WTC11 (cell line): Measurements from ENCODE around the gene THYN1. TPM values are rescaled to one million over a fixed set of nuclear protein-coding genes. Genes with fewer than 3 reads are reported as not detected.

Experiments used
- ATAC-seq: fragments of 200-7000 bp; cut with Tn5 transposase; 2 replicates; pipeline ENCODE4 v1.10.0; 2021; ENCODE audit warnings: mild to moderate bottlenecking, moderate library complexity
- CTCF ChIA-PET: fragments of 300-600 bp; sonication (Branson Sonifier 250); formaldehyde crosslinking; loops from one replicate; lab custom pipeline; 2021; ENCODE audit warnings: antibody characterized with exemption; lab: Charles Lee
- POLR2A ChIA-PET: fragments of 350-600 bp; sonication (Branson Sonifier 250); formaldehyde crosslinking; loops from one replicate; lab custom pipeline; 2021; ENCODE audit warnings: antibody characterized with exemption; lab: Charles Lee
- DNase-seq: peaks from one replicate; pipeline ENCODE4 v3.0.0; 2021; ENCODE audit warnings: low spot score
- H3K27ac Mint-ChIP-seq: 2 replicates; pipeline ENCODE4 v1.8.0; 2021; ENCODE audit warnings: mixed read lengths
- H3K27me3 Mint-ChIP-seq: 2 replicates; pipeline ENCODE4 v1.8.0; 2021; ENCODE audit warnings: low read depth, mild to moderate bottlenecking, moderate library complexity, mixed read lengths
- H3K36me3 Mint-ChIP-seq: 2 replicates; pipeline ENCODE4 v1.8.0; 2021; ENCODE audit warnings: mixed read lengths
- H3K4me1 Mint-ChIP-seq: 2 replicates; pipeline ENCODE4 v1.8.0; 2022; ENCODE audit warnings: mixed read lengths
- H3K4me3 Mint-ChIP-seq: 2 replicates; pipeline ENCODE4 v1.8.0; 2021; ENCODE audit warnings: mild to moderate bottlenecking, moderate library complexity, mixed read lengths
- H3K9me3 Mint-ChIP-seq: 2 replicates; pipeline ENCODE4 v1.8.0; 2021; ENCODE audit warnings: mixed read lengths
- CBFB ChIP-seq: sonication (generic); formaldehyde crosslinking; IDR thresholded peaks from 2 replicates; pipeline ENCODE4 v1.8.1; 2022; ENCODE audit warnings: mild to moderate bottlenecking, low read depth, missing genetic modification reagents
- FOXJ3 ChIP-seq: sonication (generic); formaldehyde crosslinking; IDR thresholded peaks from 2 replicates; pipeline ENCODE4 v1.9.0; 2021; ENCODE audit warnings: missing genetic modification reagents, mild to moderate bottlenecking, borderline replicate concordance
- JUN ChIP-seq: sonication (generic); formaldehyde crosslinking; IDR thresholded peaks from 2 replicates; pipeline ENCODE4 v1.8.0; 2023; ENCODE audit warnings: mild to moderate bottlenecking, missing genetic modification reagents
- OVOL2 ChIP-seq: fragments of 250-450 bp; sonication (Bioruptor Pico); IDR thresholded peaks from 2 replicates; pipeline ENCODE4 v1.9.0; 2021; ENCODE audit warnings: mild to moderate bottlenecking, borderline replicate concordance
- PRRX2 ChIP-seq: fragments of 250-450 bp; sonication (Bioruptor Pico); IDR thresholded peaks from 2 replicates; pipeline ENCODE4 v1.8.0; 2021; ENCODE audit warnings: mild to moderate bottlenecking
- SP1 ChIP-seq: sonication (generic); formaldehyde crosslinking; conservative IDR thresholded peaks from 2 replicates; pipeline ENCODE4 v1.8.1; 2022; ENCODE audit warnings: missing genetic modification reagents
- ZNF138 ChIP-seq: sonication (generic); formaldehyde crosslinking; conservative IDR thresholded peaks from 2 replicates; pipeline ENCODE4 v1.8.1; 2022; ENCODE audit warnings: mild to moderate bottlenecking, moderate library complexity, missing genetic modification reagents
- ZNF219 ChIP-seq: sonication (generic); formaldehyde crosslinking; IDR thresholded peaks from 2 replicates; pipeline ENCODE4 v1.8.0; 2023; ENCODE audit warnings: missing genetic modification reagents, mild to moderate bottlenecking, borderline replicate concordance
- ZNF396 ChIP-seq: fragments of 250-450 bp; sonication (Bioruptor Pico); IDR thresholded peaks from 2 replicates; pipeline ENCODE4 v1.8.0; 2021; ENCODE audit warnings: mild to moderate bottlenecking, moderate library complexity, borderline replicate concordance
- total RNA-seq: library from RNA; stranded (reverse); gene quantifications from 3 replicates; pipeline ENCODE4 v1.2.3, GENCODE V29; 2021
- TF ChIP-seq, protein P1 (sequence below): sonication (generic); formaldehyde crosslinking; IDR thresholded peaks from 2 replicates; pipeline ENCODE4 v1.8.0; 2022; ENCODE audit warnings: mild to moderate bottlenecking, missing genetic modification reagents
- TF ChIP-seq, protein P2 (sequence below): fragments of 200-600 bp; IDR thresholded peaks from 2 replicates; pipeline ENCODE4 v1.8.0; 2022; ENCODE audit warnings: antibody characterized with exemption
- TF ChIP-seq, protein P3 (sequence below): sonication (generic); formaldehyde crosslinking; conservative IDR thresholded peaks from 2 replicates; pipeline ENCODE4 v1.8.1; 2022; ENCODE audit warnings: mild to moderate bottlenecking, missing genetic modification reagents
- TF ChIP-seq, protein P4 (sequence below): fragments of 250-450 bp; sonication (Bioruptor Pico); IDR thresholded peaks from 2 replicates; pipeline ENCODE4 v1.9.0; 2021; ENCODE audit warnings: mild to moderate bottlenecking, borderline replicate concordance
- TF ChIP-seq, protein P5 (sequence below): fragments of 250-450 bp; sonication (Bioruptor Pico); IDR thresholded peaks from 2 replicates; pipeline ENCODE4 v1.9.0; 2021; ENCODE audit warnings: moderate library complexity, mild to moderate bottlenecking, inconsistent platforms, borderline replicate concordance
- TF ChIP-seq, protein P6 (sequence below): sonication (generic); formaldehyde crosslinking; IDR thresholded peaks from 2 replicates; pipeline ENCODE4 v1.8.1; 2022; ENCODE audit warnings: low read depth, mild to moderate bottlenecking, moderate library complexity, missing genetic modification reagents, borderline replicate concordance
- TF ChIP-seq, protein P7 (sequence below): fragments of 250-450 bp; sonication (Bioruptor Pico); IDR thresholded peaks from 2 replicates; pipeline ENCODE4 v1.9.0; 2021; ENCODE audit warnings: mild to moderate bottlenecking

The THYN1 gene
- total RNA-seq, 1 experiment from 2014 or later: 80.2 TPM

DNA sequence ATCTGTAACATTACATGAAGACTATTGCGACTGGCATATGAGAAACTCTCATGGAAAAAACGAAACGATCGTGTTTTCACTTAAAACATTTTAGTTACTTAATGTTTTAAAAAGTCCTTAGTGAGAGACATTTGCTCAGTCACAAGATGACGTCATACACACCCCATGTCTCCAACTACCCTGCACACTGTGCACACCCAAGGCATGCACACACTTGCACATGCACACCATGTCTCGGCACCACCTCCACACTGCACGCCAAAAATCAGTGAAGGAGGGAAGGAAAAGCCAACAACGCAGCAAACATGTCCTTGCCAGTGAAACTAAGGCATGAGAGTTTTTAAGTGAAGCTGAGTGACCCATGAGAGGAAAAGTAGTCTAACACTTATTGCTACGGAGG, 47.4 kb downstream of the THYN1 start (continued):
- no peak for TF ChIP-seq OVOL2

DNA sequence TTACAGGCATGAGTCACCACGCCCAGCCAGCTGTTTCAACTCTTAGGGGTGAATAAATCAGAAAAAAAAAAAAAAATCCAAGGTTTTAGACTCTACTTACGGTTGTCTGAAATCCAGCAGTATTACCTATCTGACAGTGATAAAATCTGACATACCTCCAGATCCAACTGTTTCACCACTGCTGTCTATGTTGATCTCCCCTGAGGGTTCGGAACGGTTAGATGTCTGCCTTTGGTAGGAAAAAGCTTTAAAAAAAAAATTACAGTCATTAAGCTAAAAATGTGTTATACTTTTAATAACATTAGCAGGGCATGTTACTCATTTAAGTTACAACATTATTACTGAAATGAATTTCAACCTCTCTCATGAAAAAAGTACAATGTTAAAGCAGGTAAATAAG, 50.5 kb downstream of the THYN1 start:
- peaks cover 8% of the 10 kb centered on the region for H3K4me1 Mint-ChIP-seq
- DNase-seq (no peak), ATAC-seq (no peak)
- H3K36me3 Mint-ChIP-seq: peaks cover 79% of the 10 kb centered on the region
- H3K9me3 Mint-ChIP-seq: no peaks in the 10 kb centered on the region
- POLR2A ChIA-PET: no interaction called here
- H3K4me3 Mint-ChIP-seq: no peak overlapping the region
- CTCF ChIA-PET: no interaction called here
- no peaks in the 10 kb centered on the region for H3K27me3 Mint-ChIP-seq
- TF ChIP-seq ZNF396 (CRISPR knock-in tag) (no peak), PRRX2 (CRISPR knock-in tag) (no peak), SP1 (CRISPR knock-in tag) (no peak), ZNF219 (CRISPR knock-in tag) (no peak), ZNF138 (CRISPR knock-in tag) (no peak), CBFB (CRISPR knock-in tag) (no peak), FOXJ3 (no peak), JUN (CRISPR knock-in tag) (no peak)
- TF ChIP-seq, protein P1, sequence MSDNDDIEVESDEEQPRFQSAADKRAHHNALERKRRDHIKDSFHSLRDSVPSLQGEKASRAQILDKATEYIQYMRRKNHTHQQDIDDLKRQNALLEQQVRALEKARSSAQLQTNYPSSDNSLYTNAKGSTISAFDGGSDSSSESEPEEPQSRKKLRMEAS: no peak
- TF ChIP-seq, protein P2, sequence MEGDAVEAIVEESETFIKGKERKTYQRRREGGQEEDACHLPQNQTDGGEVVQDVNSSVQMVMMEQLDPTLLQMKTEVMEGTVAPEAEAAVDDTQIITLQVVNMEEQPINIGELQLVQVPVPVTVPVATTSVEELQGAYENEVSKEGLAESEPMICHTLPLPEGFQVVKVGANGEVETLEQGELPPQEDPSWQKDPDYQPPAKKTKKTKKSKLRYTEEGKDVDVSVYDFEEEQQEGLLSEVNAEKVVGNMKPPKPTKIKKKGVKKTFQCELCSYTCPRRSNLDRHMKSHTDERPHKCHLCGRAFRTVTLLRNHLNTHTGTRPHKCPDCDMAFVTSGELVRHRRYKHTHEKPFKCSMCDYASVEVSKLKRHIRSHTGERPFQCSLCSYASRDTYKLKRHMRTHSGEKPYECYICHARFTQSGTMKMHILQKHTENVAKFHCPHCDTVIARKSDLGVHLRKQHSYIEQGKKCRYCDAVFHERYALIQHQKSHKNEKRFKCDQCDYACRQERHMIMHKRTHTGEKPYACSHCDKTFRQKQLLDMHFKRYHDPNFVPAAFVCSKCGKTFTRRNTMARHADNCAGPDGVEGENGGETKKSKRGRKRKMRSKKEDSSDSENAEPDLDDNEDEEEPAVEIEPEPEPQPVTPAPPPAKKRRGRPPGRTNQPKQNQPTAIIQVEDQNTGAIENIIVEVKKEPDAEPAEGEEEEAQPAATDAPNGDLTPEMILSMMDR: no peak
- TF ChIP-seq, protein P3, sequence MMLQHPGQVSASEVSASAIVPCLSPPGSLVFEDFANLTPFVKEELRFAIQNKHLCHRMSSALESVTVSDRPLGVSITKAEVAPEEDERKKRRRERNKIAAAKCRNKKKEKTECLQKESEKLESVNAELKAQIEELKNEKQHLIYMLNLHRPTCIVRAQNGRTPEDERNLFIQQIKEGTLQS (CRISPR knock-in tag): no peak
- TF ChIP-seq, protein P4, sequence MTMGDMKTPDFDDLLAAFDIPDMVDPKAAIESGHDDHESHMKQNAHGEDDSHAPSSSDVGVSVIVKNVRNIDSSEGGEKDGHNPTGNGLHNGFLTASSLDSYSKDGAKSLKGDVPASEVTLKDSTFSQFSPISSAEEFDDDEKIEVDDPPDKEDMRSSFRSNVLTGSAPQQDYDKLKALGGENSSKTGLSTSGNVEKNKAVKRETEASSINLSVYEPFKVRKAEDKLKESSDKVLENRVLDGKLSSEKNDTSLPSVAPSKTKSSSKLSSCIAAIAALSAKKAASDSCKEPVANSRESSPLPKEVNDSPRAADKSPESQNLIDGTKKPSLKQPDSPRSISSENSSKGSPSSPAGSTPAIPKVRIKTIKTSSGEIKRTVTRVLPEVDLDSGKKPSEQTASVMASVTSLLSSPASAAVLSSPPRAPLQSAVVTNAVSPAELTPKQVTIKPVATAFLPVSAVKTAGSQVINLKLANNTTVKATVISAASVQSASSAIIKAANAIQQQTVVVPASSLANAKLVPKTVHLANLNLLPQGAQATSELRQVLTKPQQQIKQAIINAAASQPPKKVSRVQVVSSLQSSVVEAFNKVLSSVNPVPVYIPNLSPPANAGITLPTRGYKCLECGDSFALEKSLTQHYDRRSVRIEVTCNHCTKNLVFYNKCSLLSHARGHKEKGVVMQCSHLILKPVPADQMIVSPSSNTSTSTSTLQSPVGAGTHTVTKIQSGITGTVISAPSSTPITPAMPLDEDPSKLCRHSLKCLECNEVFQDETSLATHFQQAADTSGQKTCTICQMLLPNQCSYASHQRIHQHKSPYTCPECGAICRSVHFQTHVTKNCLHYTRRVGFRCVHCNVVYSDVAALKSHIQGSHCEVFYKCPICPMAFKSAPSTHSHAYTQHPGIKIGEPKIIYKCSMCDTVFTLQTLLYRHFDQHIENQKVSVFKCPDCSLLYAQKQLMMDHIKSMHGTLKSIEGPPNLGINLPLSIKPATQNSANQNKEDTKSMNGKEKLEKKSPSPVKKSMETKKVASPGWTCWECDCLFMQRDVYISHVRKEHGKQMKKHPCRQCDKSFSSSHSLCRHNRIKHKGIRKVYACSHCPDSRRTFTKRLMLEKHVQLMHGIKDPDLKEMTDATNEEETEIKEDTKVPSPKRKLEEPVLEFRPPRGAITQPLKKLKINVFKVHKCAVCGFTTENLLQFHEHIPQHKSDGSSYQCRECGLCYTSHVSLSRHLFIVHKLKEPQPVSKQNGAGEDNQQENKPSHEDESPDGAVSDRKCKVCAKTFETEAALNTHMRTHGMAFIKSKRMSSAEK (CRISPR knock-in tag): no peak
- TF ChIP-seq, protein P5, sequence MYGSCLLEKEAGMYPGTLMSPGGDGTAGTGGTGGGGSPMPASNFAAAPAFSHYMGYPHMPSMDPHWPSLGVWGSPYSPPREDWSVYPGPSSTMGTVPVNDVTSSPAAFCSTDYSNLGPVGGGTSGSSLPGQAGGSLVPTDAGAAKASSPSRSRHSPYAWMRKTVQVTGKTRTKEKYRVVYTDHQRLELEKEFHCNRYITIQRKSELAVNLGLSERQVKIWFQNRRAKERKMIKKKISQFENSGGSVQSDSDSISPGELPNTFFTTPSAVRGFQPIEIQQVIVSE (CRISPR knock-in tag): no peak
- TF ChIP-seq, protein P6, sequence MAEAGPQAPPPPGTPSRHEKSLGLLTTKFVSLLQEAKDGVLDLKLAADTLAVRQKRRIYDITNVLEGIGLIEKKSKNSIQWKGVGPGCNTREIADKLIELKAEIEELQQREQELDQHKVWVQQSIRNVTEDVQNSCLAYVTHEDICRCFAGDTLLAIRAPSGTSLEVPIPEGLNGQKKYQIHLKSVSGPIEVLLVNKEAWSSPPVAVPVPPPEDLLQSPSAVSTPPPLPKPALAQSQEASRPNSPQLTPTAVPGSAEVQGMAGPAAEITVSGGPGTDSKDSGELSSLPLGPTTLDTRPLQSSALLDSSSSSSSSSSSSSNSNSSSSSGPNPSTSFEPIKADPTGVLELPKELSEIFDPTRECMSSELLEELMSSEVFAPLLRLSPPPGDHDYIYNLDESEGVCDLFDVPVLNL (CRISPR knock-in tag): no peak
- TF ChIP-seq, protein P7, sequence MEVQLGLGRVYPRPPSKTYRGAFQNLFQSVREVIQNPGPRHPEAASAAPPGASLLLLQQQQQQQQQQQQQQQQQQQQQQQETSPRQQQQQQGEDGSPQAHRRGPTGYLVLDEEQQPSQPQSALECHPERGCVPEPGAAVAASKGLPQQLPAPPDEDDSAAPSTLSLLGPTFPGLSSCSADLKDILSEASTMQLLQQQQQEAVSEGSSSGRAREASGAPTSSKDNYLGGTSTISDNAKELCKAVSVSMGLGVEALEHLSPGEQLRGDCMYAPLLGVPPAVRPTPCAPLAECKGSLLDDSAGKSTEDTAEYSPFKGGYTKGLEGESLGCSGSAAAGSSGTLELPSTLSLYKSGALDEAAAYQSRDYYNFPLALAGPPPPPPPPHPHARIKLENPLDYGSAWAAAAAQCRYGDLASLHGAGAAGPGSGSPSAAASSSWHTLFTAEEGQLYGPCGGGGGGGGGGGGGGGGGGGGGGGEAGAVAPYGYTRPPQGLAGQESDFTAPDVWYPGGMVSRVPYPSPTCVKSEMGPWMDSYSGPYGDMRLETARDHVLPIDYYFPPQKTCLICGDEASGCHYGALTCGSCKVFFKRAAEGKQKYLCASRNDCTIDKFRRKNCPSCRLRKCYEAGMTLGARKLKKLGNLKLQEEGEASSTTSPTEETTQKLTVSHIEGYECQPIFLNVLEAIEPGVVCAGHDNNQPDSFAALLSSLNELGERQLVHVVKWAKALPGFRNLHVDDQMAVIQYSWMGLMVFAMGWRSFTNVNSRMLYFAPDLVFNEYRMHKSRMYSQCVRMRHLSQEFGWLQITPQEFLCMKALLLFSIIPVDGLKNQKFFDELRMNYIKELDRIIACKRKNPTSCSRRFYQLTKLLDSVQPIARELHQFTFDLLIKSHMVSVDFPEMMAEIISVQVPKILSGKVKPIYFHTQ (CRISPR knock-in tag): no peak
- no peak overlapping the region for H3K27ac Mint-ChIP-seq
